ENCODE data around the gene CHRFAM7A. TPM values are rescaled to one million over a fixed set of nuclear protein-coding genes. Genes with fewer than 3 reads are reported as not detected.
"Not testable (repeated sequence)": the region's sequence is repeated elsewhere in the genome, so short reads cannot be mapped to it uniquely, and the experiment has no call there.

Gene CHRFAM7A
- total RNA-seq, result 1 to 10 TPM in 1 of 4 donors, under 1 TPM in 2, not detected in 1; 0.07 to 8.5 (median 0.13) TPM

DNA sequence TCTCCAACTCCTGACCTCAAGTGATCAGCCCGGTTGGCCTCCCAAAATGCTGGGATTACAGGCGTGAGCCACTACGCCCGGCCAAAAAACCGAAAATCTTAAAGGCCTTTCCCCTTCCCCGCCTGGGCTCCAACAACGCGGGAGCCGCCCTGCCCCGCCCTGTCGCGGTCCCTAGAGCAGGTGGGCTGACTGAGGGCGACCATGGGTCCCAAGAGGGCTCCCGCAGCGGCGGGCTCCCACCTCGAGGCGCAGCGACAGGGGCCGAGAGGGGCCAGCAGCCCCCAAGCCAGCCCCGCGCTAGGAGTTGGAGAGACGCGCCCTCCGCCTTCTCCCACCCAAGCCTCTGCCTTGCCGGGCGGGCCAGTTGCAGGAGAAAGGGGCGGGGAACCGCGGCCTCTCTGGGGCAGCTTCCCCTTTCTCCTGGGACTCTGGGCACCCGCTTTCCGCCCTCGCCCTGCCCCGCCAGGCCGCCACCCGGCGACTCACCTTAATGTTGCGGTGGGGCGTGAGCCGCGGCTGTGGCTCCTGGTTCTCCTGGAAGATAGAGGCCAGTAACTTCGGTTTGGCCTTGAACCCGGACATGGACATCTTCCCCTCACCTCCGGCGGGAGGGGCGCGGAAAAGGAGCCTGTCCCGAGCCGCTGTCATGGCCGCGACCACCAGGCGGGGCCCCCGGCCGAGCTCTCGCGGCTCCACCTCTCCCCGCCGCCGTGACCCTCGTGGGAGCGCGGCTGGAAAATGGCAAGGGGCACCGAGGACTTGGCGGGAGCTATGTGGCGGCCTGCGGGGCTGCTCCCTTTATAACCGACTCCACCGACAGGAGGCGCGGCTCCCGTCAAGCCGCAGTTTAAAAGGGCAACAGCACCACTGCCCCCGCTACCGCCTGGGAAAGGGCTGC, at the start of gene CHRFAM7A:
TSS of gene CHRFAM7A (minus strand) at position 775 of the 898 bp plus-strand sequence. CDS start 10,189 bp downstream, outside the sequence.
- H3K36me3 ChIP-seq; ATAC-seq; H3K9me3 ChIP-seq; H3K27ac ChIP-seq; H3K4me3 ChIP-seq; intact Hi-C loops (cut with DNase I; ENCODE audit: low total_unique reads); DNase-seq; H3K27me3 ChIP-seq; H3K4me1 ChIP-seq; in situ Hi-C loops (cut with MboI; ENCODE audit: low sequenced_read_pairs in 4 of 4): not testable (repeated sequence)

DNA sequence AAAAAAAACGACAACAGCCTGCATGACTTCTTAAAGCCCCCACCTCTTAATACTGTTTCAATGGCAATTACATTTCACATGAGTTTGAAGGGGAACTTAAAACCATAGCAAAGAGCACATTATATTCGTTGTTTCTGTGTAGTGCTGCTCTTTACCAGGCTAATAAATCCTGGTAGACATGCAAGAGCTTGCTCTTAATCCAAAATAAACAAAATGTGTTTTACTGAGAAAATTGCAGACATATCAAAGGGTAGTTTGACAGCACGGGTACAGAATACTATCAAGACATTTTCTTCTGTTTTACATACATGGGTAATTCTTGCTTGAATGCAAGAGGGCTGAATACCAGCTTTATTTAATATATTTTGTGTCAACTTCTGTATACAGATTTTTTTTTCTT, 45.0 kb upstream of the CHRFAM7A start:
- H3K36me3 ChIP-seq; DNase-seq; H3K27ac ChIP-seq; in situ Hi-C loops (cut with MboI; ENCODE audit: low sequenced_read_pairs in 4 of 4); ATAC-seq; H3K4me1 ChIP-seq; H3K4me3 ChIP-seq; H3K27me3 ChIP-seq; H3K9me3 ChIP-seq; intact Hi-C loops (cut with DNase I; ENCODE audit: low total_unique reads): not testable (repeated sequence)

DNA sequence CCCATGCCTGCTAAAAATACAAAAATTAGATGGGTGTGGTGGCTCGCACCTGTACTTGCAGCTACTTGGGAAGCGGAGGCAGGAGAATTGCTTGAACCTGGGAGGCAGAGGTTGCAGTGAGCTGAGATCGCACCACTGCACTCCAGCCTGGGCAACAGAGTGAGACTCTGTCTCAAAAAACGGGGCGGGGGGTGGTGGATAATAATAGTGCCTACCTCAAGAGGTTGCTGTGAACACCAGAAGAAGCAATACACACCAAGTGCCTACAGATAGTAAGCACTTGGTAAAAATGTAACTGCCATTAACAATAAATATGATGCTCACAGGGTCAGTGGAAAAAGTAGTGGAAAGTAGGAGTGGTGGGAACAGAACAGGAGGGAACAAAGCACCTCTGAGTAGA, 42.5 kb upstream of the CHRFAM7A start:
- ATAC-seq; H3K36me3 ChIP-seq; H3K27me3 ChIP-seq; H3K4me1 ChIP-seq; H3K27ac ChIP-seq; in situ Hi-C loops (cut with MboI; ENCODE audit: low sequenced_read_pairs in 4 of 4); intact Hi-C loops (cut with DNase I; ENCODE audit: low total_unique reads); H3K9me3 ChIP-seq; DNase-seq; H3K4me3 ChIP-seq: not testable (repeated sequence)

DNA sequence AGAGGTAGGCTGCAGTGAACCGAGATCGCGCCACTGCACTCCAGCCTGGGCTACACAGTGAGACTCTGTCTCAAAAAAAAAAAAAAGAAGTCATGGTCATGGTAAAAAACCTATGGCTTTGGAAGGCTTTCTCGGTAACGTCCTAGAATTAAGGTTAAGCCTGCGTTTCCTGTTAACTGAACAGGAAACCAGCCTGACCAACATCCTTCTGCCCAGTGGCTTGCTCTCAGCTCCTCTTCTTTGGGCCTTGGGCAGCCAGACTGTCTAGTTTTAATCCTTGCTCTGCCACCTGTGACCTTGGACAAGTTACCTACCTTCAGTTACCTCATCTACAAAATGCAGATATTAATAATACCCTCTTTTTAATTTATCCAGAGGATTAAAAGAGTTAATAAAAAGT, 27.4 kb upstream of the CHRFAM7A start:
- DNase-seq; ATAC-seq; H3K4me1 ChIP-seq; in situ Hi-C loops (cut with MboI; ENCODE audit: low sequenced_read_pairs in 4 of 4); H3K27me3 ChIP-seq; H3K9me3 ChIP-seq; H3K36me3 ChIP-seq; H3K27ac ChIP-seq; H3K4me3 ChIP-seq; intact Hi-C loops (cut with DNase I; ENCODE audit: low total_unique reads): not testable (repeated sequence)

DNA sequence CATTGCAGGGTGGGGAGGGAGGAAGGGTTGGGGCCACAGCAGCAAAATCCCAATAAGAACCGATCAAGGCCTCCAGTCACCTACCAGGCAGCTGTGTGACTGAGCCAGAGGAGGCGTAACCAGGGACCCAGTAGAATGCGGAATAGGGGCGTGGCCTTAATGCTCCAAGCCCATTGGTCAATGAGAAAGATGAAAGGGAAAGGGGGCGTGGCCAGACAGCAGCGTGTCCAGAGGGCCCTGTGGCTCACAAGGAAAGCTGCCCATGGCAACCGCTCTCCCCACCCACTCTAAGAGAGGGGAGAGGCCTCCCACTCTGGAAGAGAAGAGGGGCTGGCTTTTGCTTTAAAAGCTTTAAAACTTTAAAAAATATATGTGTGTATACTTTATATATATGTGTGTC, 20.8 kb upstream of the CHRFAM7A start, which contains the start of gene GOLGA8R:
TSS of gene GOLGA8R (minus strand) at position 101 of the 400 bp plus-strand sequence. CDS start at position 3, 98 bp downstream.
- H3K36me3 ChIP-seq; DNase-seq; ATAC-seq; intact Hi-C loops (cut with DNase I; ENCODE audit: low total_unique reads); H3K27me3 ChIP-seq; H3K4me3 ChIP-seq; H3K27ac ChIP-seq; H3K9me3 ChIP-seq; H3K4me1 ChIP-seq; in situ Hi-C loops (cut with MboI; ENCODE audit: low sequenced_read_pairs in 4 of 4): not testable (repeated sequence)

DNA sequence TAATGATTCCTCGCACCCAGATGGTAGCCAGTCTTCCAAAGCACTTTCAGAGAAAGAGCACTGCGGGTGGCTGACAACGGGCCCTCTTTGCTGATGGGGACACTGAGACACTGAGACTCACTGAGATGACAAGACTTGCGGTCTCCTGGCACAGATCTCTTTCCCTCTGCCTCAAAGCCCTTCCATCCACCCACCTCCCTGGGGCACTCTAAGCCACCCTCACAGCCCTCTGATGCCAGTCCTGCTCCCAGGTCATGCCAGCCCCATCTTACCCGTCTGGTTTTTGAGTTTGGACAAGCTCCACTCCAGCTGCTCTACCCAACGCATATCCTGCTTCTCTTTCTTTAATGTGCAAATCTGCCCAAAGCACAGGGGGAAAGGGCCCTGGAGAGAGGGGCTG, 14.3 kb upstream of the CHRFAM7A start:
- DNase-seq; intact Hi-C loops (cut with DNase I; ENCODE audit: low total_unique reads); H3K4me1 ChIP-seq; H3K27me3 ChIP-seq; H3K4me3 ChIP-seq; H3K27ac ChIP-seq; in situ Hi-C loops (cut with MboI; ENCODE audit: low sequenced_read_pairs in 4 of 4); ATAC-seq; H3K9me3 ChIP-seq; H3K36me3 ChIP-seq: not testable (repeated sequence)

DNA sequence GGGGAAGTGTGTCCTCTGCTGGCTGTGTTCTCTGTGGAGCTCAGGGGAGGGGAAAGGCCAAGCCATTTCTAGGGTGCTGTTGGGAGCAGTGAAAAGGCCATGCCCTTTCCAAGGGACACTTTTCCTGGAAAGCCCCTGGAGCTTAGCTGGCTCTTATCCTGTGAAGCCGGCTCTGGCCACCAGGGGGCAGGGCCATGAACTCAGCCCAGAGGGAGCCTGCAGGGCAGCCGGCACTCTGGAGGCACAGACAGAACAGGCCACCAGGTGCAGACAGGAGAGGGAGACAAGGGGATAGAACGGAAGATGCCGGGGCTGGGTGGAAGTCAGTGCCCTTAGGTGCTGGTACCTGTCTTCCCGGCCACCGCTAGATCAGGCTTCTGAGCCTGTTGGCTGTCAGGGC, 5.6 kb upstream of the CHRFAM7A start:
- DNase-seq, result peak in 1 of 2 donors; percentile 22
- H3K27ac ChIP-seq; H3K4me1 ChIP-seq; in situ Hi-C loops (cut with MboI; ENCODE audit: low sequenced_read_pairs in 4 of 4); H3K4me3 ChIP-seq; H3K27me3 ChIP-seq; H3K9me3 ChIP-seq; H3K36me3 ChIP-seq; ATAC-seq; intact Hi-C loops (cut with DNase I; ENCODE audit: low total_unique reads): not testable (repeated sequence)
- TF ChIP-seq, protein P1, sequence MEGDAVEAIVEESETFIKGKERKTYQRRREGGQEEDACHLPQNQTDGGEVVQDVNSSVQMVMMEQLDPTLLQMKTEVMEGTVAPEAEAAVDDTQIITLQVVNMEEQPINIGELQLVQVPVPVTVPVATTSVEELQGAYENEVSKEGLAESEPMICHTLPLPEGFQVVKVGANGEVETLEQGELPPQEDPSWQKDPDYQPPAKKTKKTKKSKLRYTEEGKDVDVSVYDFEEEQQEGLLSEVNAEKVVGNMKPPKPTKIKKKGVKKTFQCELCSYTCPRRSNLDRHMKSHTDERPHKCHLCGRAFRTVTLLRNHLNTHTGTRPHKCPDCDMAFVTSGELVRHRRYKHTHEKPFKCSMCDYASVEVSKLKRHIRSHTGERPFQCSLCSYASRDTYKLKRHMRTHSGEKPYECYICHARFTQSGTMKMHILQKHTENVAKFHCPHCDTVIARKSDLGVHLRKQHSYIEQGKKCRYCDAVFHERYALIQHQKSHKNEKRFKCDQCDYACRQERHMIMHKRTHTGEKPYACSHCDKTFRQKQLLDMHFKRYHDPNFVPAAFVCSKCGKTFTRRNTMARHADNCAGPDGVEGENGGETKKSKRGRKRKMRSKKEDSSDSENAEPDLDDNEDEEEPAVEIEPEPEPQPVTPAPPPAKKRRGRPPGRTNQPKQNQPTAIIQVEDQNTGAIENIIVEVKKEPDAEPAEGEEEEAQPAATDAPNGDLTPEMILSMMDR (IDR thresholded peaks at IDR 0.05 in 4 of 5, conservative IDR thresholded peaks at IDR 0.05 in 1 of 5), result peak in 2 of 5 experiments; percentile 26 to 40

DNA sequence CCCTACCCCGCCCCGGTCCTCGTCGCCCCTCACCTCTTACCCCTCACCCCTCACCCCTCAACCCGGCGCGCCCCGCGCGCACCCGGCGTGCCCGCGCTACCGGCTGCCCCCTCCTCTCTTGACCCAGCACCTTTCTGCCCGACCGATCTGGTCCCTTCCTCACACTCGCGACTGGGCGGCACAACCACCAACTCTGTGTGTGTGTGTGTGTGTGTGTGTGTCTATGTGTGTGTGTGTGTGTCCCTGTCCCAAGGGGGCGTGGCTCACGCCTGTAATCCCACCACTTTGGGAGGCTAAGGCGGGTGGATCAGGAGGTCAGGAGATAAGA, 288 bp upstream of the CHRFAM7A start:
- in situ Hi-C loops (cut with MboI; ENCODE audit: low sequenced_read_pairs in 4 of 4); DNase-seq; H3K4me1 ChIP-seq; H3K27me3 ChIP-seq; H3K4me3 ChIP-seq; H3K36me3 ChIP-seq; ATAC-seq; H3K27ac ChIP-seq; intact Hi-C loops (cut with DNase I; ENCODE audit: low total_unique reads); H3K9me3 ChIP-seq: not testable (repeated sequence)

DNA sequence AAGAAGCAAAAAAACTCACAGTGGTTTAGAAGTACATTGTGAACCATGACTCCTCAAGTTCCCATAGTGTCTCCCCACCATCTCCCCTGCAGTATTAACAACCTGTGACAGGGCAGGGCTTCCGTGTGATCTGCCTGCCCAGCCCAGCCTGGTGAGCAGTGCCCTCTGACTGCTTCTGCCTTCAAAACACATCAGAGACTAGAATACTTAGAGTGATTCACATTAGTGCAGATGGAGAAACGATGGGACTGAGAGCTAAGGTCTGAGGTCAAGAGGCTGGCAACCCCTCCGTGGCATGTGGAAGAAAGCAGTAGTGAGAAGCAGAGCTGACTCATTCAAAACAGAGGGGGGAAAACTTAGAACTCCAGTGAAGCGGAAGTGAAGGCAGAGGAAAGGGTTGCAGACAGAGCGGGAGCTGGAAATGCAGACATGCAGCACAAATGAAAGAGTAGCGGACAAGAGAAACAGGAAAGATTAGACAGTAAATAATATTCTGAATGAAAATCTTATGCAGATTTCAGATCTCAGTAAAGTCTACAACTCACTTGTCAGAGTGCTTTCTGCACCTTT, 6.9 kb downstream of the CHRFAM7A start:
- ATAC-seq; intact Hi-C loops (cut with DNase I; ENCODE audit: low total_unique reads); DNase-seq; H3K4me1 ChIP-seq; H3K27me3 ChIP-seq; in situ Hi-C loops (cut with MboI; ENCODE audit: low sequenced_read_pairs in 4 of 4); H3K9me3 ChIP-seq; H3K4me3 ChIP-seq; H3K27ac ChIP-seq; H3K36me3 ChIP-seq: not testable (repeated sequence)

DNA sequence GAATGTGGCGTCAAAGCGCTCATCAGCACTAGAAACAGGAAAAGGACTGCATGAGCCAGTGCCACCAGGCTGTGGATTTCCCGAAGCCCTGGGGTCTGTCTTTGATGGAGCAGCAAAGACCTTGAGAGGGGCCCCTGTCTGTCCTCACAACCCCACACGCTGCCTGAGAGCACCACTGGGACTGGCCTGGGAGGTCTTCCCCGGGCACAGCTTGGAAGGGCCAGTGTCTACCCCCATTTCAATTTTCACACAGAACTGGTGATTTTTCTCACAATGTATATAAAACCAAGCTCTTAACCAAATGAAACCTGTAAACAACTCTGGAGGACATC, 16.3 kb downstream of the CHRFAM7A start:
- H3K36me3 ChIP-seq; H3K4me1 ChIP-seq; DNase-seq; intact Hi-C loops (cut with DNase I; ENCODE audit: low total_unique reads); H3K4me3 ChIP-seq; in situ Hi-C loops (cut with MboI; ENCODE audit: low sequenced_read_pairs in 4 of 4); ATAC-seq; H3K27me3 ChIP-seq; H3K9me3 ChIP-seq; H3K27ac ChIP-seq: not testable (repeated sequence)

All from gastrocnemius medialis (tissue), 4 donors.